ENCODE data around the gene ST3GAL3.

Gene ST3GAL3

DNA sequence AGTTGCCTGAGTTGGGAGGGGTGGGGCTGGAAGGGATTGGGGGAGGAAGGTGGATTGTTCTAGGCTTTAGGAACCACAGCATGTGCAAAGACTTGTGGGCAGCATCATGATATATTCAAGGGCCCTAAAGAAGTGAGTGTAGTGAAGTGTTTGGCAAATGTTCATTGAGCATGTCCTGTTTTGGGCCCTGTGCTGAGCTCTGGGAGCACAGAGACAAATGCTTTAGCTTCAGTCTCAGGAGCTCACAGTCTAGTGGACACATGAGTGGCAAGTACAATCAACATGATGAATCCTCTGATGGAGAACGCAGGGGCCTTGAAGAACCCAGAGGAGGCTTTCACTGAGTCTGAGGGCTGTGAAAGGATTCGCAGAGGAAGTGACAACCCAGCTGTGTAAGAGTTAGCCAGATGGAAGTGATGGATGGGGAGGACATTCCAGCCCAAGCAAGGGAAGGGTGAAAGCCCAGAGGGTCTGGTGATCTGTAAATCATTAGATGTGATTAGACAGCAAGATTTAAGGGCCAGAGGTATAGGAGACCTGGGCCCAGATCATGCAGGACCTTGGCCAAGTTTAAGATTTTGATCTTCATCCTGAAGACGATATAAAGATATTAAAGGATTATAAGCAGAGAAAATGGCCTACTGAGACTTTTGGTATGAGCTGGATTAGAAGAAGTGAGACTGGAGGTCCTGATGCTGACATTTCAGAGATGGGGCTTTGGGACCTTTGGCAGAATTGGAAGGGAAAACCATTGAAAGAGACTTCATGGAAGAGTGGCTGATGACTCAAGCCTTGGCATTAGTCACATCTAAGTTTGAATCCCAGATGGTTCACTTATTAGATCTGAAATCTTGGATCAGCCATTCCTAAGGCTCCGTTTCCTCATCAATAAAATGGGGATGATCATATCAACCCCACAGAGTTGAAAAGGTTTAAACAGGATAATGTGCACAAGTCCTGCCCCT lies 244.0 kb downstream of the ST3GAL3 start:
- H3K4me1 ChIP-seq (ENCODE audit: control insufficient read depth, insufficient read depth, low read length, poor library complexity, severe bottlenecking) = peaks cover 16% of the 10 kb centered on the region
- H3K4me3 ChIP-seq (ENCODE audit: insufficient read depth, low read depth, low read length, poor library complexity, severe bottlenecking) = no peak overlapping the region
- H3K9me3 ChIP-seq (ENCODE audit: control insufficient read depth, low read length) = no peaks in the 10 kb centered on the region
- H3K36me3 ChIP-seq (ENCODE audit: control insufficient read depth, insufficient read depth, low read length) = no peaks in the 10 kb centered on the region
- no peak overlapping the region for H3K27ac ChIP-seq (ENCODE audit: insufficient read depth, low read length, poor library complexity, severe bottlenecking)
- no peak for DNase-seq
- no peaks in the 10 kb centered on the region for H3K27me3 ChIP-seq (replicated peaks; ENCODE audit: control insufficient read depth, insufficient read depth, low read length, poor library complexity, severe bottlenecking)

DNA sequence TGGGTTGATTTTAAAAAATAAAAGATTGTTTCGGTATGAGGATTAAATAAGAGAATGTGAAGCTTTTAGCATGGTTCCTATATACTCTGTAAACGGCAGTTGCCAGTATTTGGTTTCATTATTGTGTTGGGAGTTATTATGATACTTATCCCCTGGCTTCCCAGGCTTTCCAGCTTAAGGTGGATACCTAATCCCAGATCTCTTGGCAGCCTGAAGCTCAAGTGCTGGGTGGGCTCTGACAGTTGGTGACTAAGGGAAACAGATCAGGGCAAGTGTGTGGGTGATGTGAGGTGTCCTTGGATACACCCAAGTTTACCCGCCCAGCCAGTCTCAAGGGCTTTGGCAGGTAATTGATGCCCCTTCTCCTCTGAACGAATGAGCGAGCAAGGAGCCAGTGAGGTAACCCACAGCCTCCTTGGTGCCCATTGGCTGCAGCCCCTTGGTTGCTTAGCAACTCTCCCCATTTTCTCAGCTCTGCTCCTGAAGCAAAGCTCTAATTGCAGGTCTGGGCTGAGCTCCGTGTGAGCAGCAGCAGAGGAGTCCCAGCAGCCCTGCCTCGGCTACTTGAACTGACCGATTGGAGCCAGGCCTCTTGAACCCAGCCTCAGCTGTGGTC lies 245.5 kb downstream of the ST3GAL3 start:
- H3K27me3 ChIP-seq (replicated peaks; ENCODE audit: control insufficient read depth, insufficient read depth, low read length, poor library complexity, severe bottlenecking) = no peaks in the 10 kb centered on the region
- DNase-seq = no peak
- no peak overlapping the region for H3K27ac ChIP-seq (ENCODE audit: insufficient read depth, low read length, poor library complexity, severe bottlenecking)
- H3K9me3 ChIP-seq (ENCODE audit: control insufficient read depth, low read length) = no peaks in the 10 kb centered on the region
- H3K36me3 ChIP-seq (ENCODE audit: control insufficient read depth, insufficient read depth, low read length) = peaks cover 2% of the 10 kb centered on the region
- no peak overlapping the region for H3K4me3 ChIP-seq (ENCODE audit: insufficient read depth, low read depth, low read length, poor library complexity, severe bottlenecking)
- H3K4me1 ChIP-seq (ENCODE audit: control insufficient read depth, insufficient read depth, low read length, poor library complexity, severe bottlenecking) = peaks cover 5% of the 10 kb centered on the region

DNA sequence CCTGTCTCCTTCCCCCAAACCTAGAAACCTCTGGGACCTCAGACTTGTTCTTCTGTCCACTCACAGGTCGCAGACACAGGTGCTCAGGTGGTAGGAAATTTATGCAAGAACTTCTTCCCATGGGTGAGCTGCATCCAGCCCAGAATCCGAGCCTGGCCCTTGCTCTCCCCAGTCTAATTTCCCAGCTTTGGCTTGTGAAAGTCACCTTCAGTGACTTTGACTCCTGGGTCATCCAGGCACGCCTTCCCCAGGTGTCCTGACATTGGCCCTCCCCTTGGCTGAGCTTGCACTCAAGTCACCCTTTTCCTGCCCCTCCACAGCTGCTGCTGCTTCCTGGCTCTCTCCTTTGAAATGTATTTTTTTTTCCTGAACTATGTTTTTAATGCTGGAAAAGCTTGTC lies 246.0 kb downstream of the ST3GAL3 start:
- Histone ChIP-seq H3K4me1 (ENCODE audit: control insufficient read depth, insufficient read depth, low read length, poor library complexity, severe bottlenecking) (peaks cover 1% of the 10 kb centered on the region), H3K27me3 (replicated peaks; ENCODE audit: control insufficient read depth, insufficient read depth, low read length, poor library complexity, severe bottlenecking) (no peaks in the 10 kb centered on the region), H3K4me3 (ENCODE audit: insufficient read depth, low read depth, low read length, poor library complexity, severe bottlenecking) (no peak overlapping the region), H3K36me3 (ENCODE audit: control insufficient read depth, insufficient read depth, low read length) (peaks cover 7% of the 10 kb centered on the region), H3K9me3 (ENCODE audit: control insufficient read depth, low read length) (no peaks in the 10 kb centered on the region), H3K27ac (ENCODE audit: insufficient read depth, low read length, poor library complexity, severe bottlenecking) (no peak overlapping the region)
- no peak for DNase-seq

DNA sequence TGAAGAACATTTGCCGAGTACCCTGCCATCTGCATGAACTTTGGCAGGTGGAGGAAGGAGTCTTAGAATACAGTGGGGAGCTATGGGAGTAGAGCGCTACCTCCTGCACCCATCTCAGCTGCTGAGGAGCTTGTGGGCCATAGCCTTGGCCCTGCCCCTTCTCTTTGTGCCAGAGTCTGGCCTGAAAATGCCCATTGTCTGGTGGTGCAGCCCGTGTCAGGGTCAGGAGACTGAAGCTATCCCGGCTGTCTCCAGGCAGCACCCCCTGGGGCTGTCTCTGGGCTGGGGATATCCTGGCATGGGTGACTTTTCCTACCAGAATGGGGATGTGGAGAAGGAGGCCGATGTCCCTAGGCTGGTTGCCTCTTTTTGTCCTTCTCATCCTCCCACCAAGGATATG lies 246.7 kb downstream of the ST3GAL3 start:
- Histone ChIP-seq H3K27ac (ENCODE audit: insufficient read depth, low read length, poor library complexity, severe bottlenecking) (no peak overlapping the region), H3K27me3 (replicated peaks; ENCODE audit: control insufficient read depth, insufficient read depth, low read length, poor library complexity, severe bottlenecking) (no peaks in the 10 kb centered on the region), H3K9me3 (ENCODE audit: control insufficient read depth, low read length) (no peaks in the 10 kb centered on the region), H3K36me3 (ENCODE audit: control insufficient read depth, insufficient read depth, low read length) (peaks cover 8% of the 10 kb centered on the region), H3K4me3 (ENCODE audit: insufficient read depth, low read depth, low read length, poor library complexity, severe bottlenecking) (no peak overlapping the region), H3K4me1 (ENCODE audit: control insufficient read depth, insufficient read depth, low read length, poor library complexity, severe bottlenecking) (no peaks in the 10 kb centered on the region)
- DNase-seq = no peak

DNA sequence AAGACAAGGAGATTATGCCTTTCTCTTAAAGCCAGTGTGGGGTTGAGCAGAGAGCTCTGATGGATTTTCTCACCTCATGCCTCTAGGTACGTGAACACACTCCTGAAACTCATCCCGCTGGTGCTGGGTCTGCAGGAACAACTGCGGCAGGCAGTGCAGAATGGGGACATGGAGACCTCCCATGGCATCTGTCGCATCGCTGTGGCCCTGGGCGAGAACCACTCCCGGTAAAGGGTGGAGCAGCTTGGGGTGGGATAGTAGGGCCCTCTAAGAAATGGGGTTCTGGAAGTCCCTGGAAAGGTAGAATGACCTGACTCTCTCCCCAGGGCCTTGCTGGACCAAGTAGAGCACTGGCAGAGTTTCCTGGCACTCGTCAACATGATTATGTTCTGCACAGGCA lies 248.9 kb downstream of the ST3GAL3 start:
- peaks cover 20% of the 10 kb centered on the region for H3K36me3 ChIP-seq (ENCODE audit: control insufficient read depth, insufficient read depth, low read length)
- no peaks in the 10 kb centered on the region for H3K9me3 ChIP-seq (ENCODE audit: control insufficient read depth, low read length)
- H3K4me1 ChIP-seq (ENCODE audit: control insufficient read depth, insufficient read depth, low read length, poor library complexity, severe bottlenecking) = no peaks in the 10 kb centered on the region
- no peaks in the 10 kb centered on the region for H3K27me3 ChIP-seq (replicated peaks; ENCODE audit: control insufficient read depth, insufficient read depth, low read length, poor library complexity, severe bottlenecking)
- no peak overlapping the region for H3K4me3 ChIP-seq (ENCODE audit: insufficient read depth, low read depth, low read length, poor library complexity, severe bottlenecking)
- no peak for DNase-seq
- H3K27ac ChIP-seq (ENCODE audit: insufficient read depth, low read length, poor library complexity, severe bottlenecking) = no peak overlapping the region

DNA sequence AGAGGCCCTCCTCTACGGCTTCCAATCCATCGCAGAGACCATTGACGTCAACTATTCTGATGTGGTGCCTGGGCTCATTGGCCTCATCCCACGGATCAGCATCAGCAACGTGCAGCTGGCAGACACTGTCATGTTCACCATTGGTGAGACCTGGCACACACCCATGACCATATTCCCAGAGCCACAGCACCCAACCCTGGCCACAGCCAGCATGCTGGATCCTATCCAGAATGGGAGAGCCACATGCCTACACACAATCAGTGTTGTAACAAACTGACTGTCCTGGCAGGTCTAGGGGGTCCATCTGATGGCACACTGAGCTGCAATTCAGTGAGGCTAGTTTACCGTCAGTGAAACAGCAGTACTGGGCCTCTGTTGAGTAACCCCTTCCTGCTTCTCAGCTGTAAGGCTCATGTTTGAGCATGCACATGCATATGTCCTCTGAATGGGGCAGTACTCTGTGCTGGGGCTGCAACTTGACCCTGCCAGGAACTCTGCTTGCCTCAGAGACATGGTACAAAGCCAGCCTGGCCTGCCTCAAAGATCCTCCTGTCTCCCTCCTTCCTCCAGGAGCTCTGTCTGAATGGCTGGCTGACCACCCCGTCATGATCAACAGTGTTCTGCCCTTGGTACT lies 250.2 kb downstream of the ST3GAL3 start:
- Histone ChIP-seq H3K36me3 (ENCODE audit: control insufficient read depth, insufficient read depth, low read length) (peaks cover 20% of the 10 kb centered on the region), H3K9me3 (ENCODE audit: control insufficient read depth, low read length) (no peaks in the 10 kb centered on the region), H3K4me3 (ENCODE audit: insufficient read depth, low read depth, low read length, poor library complexity, severe bottlenecking) (no peak overlapping the region), H3K4me1 (ENCODE audit: control insufficient read depth, insufficient read depth, low read length, poor library complexity, severe bottlenecking) (no peaks in the 10 kb centered on the region), H3K27me3 (replicated peaks; ENCODE audit: control insufficient read depth, insufficient read depth, low read length, poor library complexity, severe bottlenecking) (no peaks in the 10 kb centered on the region), H3K27ac (ENCODE audit: insufficient read depth, low read length, poor library complexity, severe bottlenecking) (no peak overlapping the region)
- no peak for DNase-seq

DNA sequence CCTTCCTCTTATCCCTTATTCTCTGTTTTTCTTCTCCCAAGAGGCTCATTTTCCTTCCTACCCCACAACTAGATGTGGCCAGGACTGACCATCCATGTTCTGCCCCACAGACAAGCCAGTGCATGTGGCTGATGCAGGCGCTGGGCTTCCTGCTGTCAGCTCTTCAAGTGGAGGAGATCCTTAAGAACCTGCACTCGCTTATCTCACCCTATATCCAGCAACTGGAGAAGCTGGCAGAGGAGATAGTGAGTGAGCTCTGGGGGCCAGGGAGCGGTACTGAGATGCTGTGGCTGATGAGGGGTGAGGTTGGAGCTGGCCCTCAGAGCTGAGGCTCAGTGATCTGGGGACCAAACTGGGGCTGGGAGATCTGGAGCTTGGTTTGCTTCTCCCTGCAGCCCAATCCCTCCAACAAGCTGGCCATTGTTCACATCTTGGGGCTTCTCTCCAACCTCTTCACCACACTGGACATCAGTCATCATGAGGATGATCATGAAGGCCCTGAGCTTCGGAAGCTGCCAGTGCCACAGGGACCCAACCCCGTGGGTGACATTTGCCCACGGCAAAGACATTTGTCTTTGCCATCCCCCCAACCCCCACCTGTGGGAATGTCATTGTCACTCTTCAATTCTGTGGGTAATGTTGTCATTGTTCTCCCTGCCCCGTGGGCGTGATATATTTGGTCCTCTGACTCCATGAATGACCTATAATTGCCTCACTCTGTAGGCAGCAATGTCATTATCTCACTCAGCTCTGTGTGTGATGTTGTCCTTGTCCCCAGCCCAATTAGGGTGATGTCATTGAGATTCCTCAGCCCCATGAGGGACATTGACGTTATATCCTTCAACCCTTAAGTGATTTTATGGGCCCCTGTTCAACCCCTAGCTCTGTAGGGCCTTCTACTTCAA lies 251.3 kb downstream of the ST3GAL3 start:
- no peaks in the 10 kb centered on the region for H3K27me3 ChIP-seq (replicated peaks; ENCODE audit: control insufficient read depth, insufficient read depth, low read length, poor library complexity, severe bottlenecking)
- no peaks in the 10 kb centered on the region for H3K9me3 ChIP-seq (ENCODE audit: control insufficient read depth, low read length)
- H3K27ac ChIP-seq (ENCODE audit: insufficient read depth, low read length, poor library complexity, severe bottlenecking) = no peak overlapping the region
- no peak for DNase-seq
- peaks cover 20% of the 10 kb centered on the region for H3K36me3 ChIP-seq (ENCODE audit: control insufficient read depth, insufficient read depth, low read length)
- no peaks in the 10 kb centered on the region for H3K4me1 ChIP-seq (ENCODE audit: control insufficient read depth, insufficient read depth, low read length, poor library complexity, severe bottlenecking)
- no peak overlapping the region for H3K4me3 ChIP-seq (ENCODE audit: insufficient read depth, low read depth, low read length, poor library complexity, severe bottlenecking)

DNA sequence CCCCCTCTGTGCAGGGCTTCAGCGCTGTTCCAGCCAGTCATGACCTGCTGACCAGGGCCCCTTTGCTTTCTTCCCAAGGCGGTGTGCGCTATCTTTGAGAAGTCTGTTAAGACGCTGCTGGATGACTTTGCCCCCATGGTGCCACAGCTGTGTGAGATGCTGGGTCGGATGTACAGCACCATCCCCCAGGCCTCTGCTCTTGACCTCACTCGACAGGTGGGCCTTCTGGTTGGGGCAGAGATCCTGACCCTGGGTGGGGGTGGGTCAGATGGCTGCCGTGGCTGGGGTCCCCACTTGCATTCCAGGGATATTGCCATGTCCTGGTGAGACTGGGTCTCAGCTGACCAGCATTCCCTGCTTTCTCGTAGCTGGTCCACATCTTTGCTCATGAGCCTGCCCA lies 253.5 kb downstream of the ST3GAL3 start:
- Histone ChIP-seq H3K36me3 (ENCODE audit: control insufficient read depth, insufficient read depth, low read length) (peaks cover 20% of the 10 kb centered on the region), H3K27ac (ENCODE audit: insufficient read depth, low read length, poor library complexity, severe bottlenecking) (no peak overlapping the region)

DNA sequence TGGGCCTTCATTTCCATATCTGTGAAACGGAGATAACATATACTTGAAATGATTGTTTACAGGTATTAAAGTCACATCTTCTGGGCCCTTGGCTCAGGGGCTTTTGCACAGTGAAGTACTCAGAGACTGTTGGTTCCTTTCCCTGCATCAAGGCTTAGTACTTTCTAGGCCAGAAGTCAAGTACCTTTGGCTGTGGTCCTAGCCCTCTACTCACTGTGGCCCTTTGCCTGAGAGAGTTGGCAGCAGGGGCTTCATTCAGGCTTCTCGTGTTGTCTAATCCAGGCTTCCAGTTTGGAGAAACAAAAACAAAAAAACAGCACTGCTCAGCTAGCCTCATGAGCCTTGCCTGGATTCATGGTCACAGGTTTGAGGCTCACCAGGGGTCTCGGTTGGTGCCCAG lies 254.4 kb downstream of the ST3GAL3 start:
- peaks cover 20% of the 10 kb centered on the region for H3K36me3 ChIP-seq (ENCODE audit: control insufficient read depth, insufficient read depth, low read length)

More for the DNA sequence above, 253.5 kb downstream of the ST3GAL3 start:
- Histone ChIP-seq H3K4me3 (ENCODE audit: insufficient read depth, low read depth, low read length, poor library complexity, severe bottlenecking) (no peak overlapping the region), H3K27me3 (replicated peaks; ENCODE audit: control insufficient read depth, insufficient read depth, low read length, poor library complexity, severe bottlenecking) (no peaks in the 10 kb centered on the region), H3K9me3 (ENCODE audit: control insufficient read depth, low read length) (no peaks in the 10 kb centered on the region), H3K4me1 (ENCODE audit: control insufficient read depth, insufficient read depth, low read length, poor library complexity, severe bottlenecking) (no peaks in the 10 kb centered on the region)
- DNase-seq = no peak

More for the DNA sequence above, 254.4 kb downstream of the ST3GAL3 start:
- no peaks in the 10 kb centered on the region for H3K4me1 ChIP-seq (ENCODE audit: control insufficient read depth, insufficient read depth, low read length, poor library complexity, severe bottlenecking)
- H3K27ac ChIP-seq (ENCODE audit: insufficient read depth, low read length, poor library complexity, severe bottlenecking) = no peak overlapping the region
- DNase-seq = no peak
- H3K4me3 ChIP-seq (ENCODE audit: insufficient read depth, low read depth, low read length, poor library complexity, severe bottlenecking) = no peak overlapping the region
- no peaks in the 10 kb centered on the region for H3K27me3 ChIP-seq (replicated peaks; ENCODE audit: control insufficient read depth, insufficient read depth, low read length, poor library complexity, severe bottlenecking)
- H3K9me3 ChIP-seq (ENCODE audit: control insufficient read depth, low read length) = no peaks in the 10 kb centered on the region

Measured in effector memory CD4-positive, alpha-beta T cell (primary cell).